Neuronal stem cell (in vitro differentiated cells): ENCODE data around the gene RDM1.

Experiments
- DNase-seq: peaks from one replicate; pipeline ENCODE4 v3.0.0-alpha.2; 2013; ENCODE audit warnings: low spot score
- H2AFZ ChIP-seq: one replicate; pipeline ENCODE4 v1.6.1; 2013; ENCODE audit warnings: mild to moderate bottlenecking, low read length, inconsistent platforms
- H2AK5ac ChIP-seq: 2 replicates; pipeline ENCODE4 v1.6.1; 2013; ENCODE audit warnings: low read depth, mild to moderate bottlenecking, inconsistent platforms, low read length, moderate library complexity, mixed read lengths
- H2BK120ac ChIP-seq: 2 replicates; pipeline ENCODE4 v1.6.1; 2013; ENCODE audit warnings: low read depth, mild to moderate bottlenecking, inconsistent platforms, low read length, moderate library complexity, mixed read lengths
- H2BK12ac ChIP-seq: one replicate; pipeline ENCODE4 v1.6.1; 2013; ENCODE audit warnings: low read length, inconsistent platforms
- H2BK15ac ChIP-seq: 2 replicates; pipeline ENCODE4 v1.6.1; 2013; ENCODE audit warnings: mild to moderate bottlenecking, low read length, inconsistent platforms, mixed read lengths
- H2BK5ac ChIP-seq: one replicate; pipeline ENCODE4 v1.6.1; 2013; ENCODE audit warnings: inconsistent platforms, mild to moderate bottlenecking, low read length, moderate library complexity
- H3K14ac ChIP-seq: one replicate; pipeline ENCODE4 v1.6.1; 2013; ENCODE audit warnings: low read length, inconsistent platforms
- H3K18ac ChIP-seq: 2 replicates; pipeline ENCODE4 v1.6.1; 2013; ENCODE audit warnings: low read length, inconsistent platforms
- H3K23ac ChIP-seq: 2 replicates; pipeline ENCODE4 v1.6.1; 2013; ENCODE audit warnings: low read depth, mild to moderate bottlenecking, mixed read lengths, low read length, inconsistent platforms; ENCODE audit not compliant: poor library complexity
- H3K27ac ChIP-seq: replicated peaks from 3 replicates; pipeline ENCODE4 v1.5.1; 2013; ENCODE audit warnings: low read length, inconsistent platforms
- H3K27me3 ChIP-seq, 3 experiments: 2 replicates each; pipeline ENCODE4 v1.6.1; 2013; ENCODE audit warnings: low read length in 3 of 3, mild to moderate bottlenecking in 2 of 3, inconsistent platforms in 1 of 3, low read depth in 1 of 3, mixed read lengths in 1 of 3, moderate library complexity in 1 of 3; ENCODE audit not compliant: control insufficient read depth in 3 of 3, insufficient read depth in 3 of 3
- H3K36me3 ChIP-seq, 2 donors: replicated peaks in 1 of 2; 2 replicates each; pipeline ENCODE4 v1.6.1; 2013; ENCODE audit warnings: low read length in 2 of 2; ENCODE audit not compliant: control insufficient read depth in 2 of 2, insufficient read depth in 2 of 2
- H3K4ac ChIP-seq: 2 replicates; pipeline ENCODE4 v1.6.1; 2013; ENCODE audit warnings: inconsistent platforms, mild to moderate bottlenecking, low read length, moderate library complexity
- H3K4me1 ChIP-seq, 2 donors: 1 replicate in 1 of 2; 2 replicates in 1 of 2; pipeline ENCODE4 v1.6.1; 2013; ENCODE audit warnings: low read length in 2 of 2, low read depth in 1 of 2; ENCODE audit not compliant: control insufficient read depth in 2 of 2, insufficient read depth in 1 of 2
- H3K4me2 ChIP-seq: one replicate; pipeline ENCODE4 v1.6.1; 2013; ENCODE audit warnings: mild to moderate bottlenecking, low read length, inconsistent platforms; ENCODE audit not compliant: insufficient read depth, poor library complexity, severe bottlenecking
- H3K4me3 ChIP-seq, 2 donors: 2 replicates each; pipeline ENCODE4 v1.5.1; 2013; ENCODE audit warnings: low read length in 2 of 2, mild to moderate bottlenecking in 2 of 2, inconsistent platforms in 1 of 2, moderate library complexity in 1 of 2
- H3K79me1 ChIP-seq: one replicate; pipeline ENCODE4 v1.6.1; 2013; ENCODE audit warnings: low read depth, mild to moderate bottlenecking, inconsistent platforms, low read length, moderate library complexity
- H3K9ac ChIP-seq: one replicate; pipeline ENCODE4 v1.6.1; 2013; ENCODE audit warnings: mild to moderate bottlenecking, low read depth, low read length, inconsistent platforms; ENCODE audit not compliant: poor library complexity
- H3K9me3 ChIP-seq, 2 donors: replicated peaks in 1 of 2; 2 replicates each; pipeline versions ENCODE3 to v1.6.1; 2013; ENCODE audit warnings: low read length in 2 of 2, mild to moderate bottlenecking in 2 of 2, inconsistent platforms in 1 of 2, low read depth in 1 of 2, mixed read lengths in 1 of 2, moderate library complexity in 1 of 2; ENCODE audit not compliant: control insufficient read depth in 2 of 2, insufficient read depth in 1 of 2
- H4K8ac ChIP-seq: one replicate; pipeline ENCODE4 v1.6.1; 2013; ENCODE audit warnings: low read depth, mild to moderate bottlenecking, inconsistent platforms, low read length, moderate library complexity
- H4K91ac ChIP-seq: one replicate; pipeline ENCODE4 v1.6.1; 2013; ENCODE audit warnings: low read length, low read depth, mild to moderate bottlenecking, inconsistent platforms; ENCODE audit not compliant: poor library complexity
- WGBS, 2 donors: extraction: QIAGEN DNeasy Blood & Tissue Kit; methylation state at CpG; one replicate each; pipeline ENCODE4 v1.1.7; 2013; ENCODE audit warnings: missing lambda C conversion rate in 2 of 2, mixed read lengths in 1 of 2; ENCODE audit not compliant: insufficient read length in 2 of 2, insufficient replicate concordance in 1 of 2; ENCODE audit errors: extremely low coverage in 2 of 2; 5-methylcytosine and 5-hydroxymethylcytosine counted together

Gene RDM1

GRCh38 chr17:35895636-35896587 lies 34.7 kb downstream of the RDM1 start:
- H2AFZ ChIP-seq = no peak overlapping the region
- no peak overlapping the region for H2BK120ac ChIP-seq
- no peaks in the 10 kb centered on the region for H3K79me1 ChIP-seq
- no peak for DNase-seq
- no peak overlapping the region for H3K14ac ChIP-seq
- H2BK12ac ChIP-seq = no peak overlapping the region
- no peak overlapping the region for H2BK5ac ChIP-seq
- peaks cover 0 to 4% (median 0%) of the 10 kb centered on the region in 3 experiments for H3K27me3 ChIP-seq
- H3K4me2 ChIP-seq = no peak overlapping the region
- no peak overlapping the region for H3K4me3 ChIP-seq
- no peak overlapping the region for H4K91ac ChIP-seq
- WGBS, 2 donors = no CpG with 5 or more reads among the region's 14 CpGs
- no peak overlapping the region for H3K23ac ChIP-seq
- peak overlapping the region; percentile 27 for H3K18ac ChIP-seq
- no peak overlapping the region for H3K27ac ChIP-seq
- no peak overlapping the region for H4K8ac ChIP-seq
- H3K9ac ChIP-seq = no peak overlapping the region
- H2BK15ac ChIP-seq = no peak overlapping the region
- H3K4ac ChIP-seq = no peak overlapping the region
- H3K36me3 ChIP-seq = no peaks in the 10 kb centered on the region
- no peaks in the 10 kb centered on the region for H3K9me3 ChIP-seq
- no peak overlapping the region for H2AK5ac ChIP-seq
- H3K4me1 ChIP-seq = no peaks in the 10 kb centered on the region

- H3K27ac ChIP-seq = no peak overlapping the region
- peaks cover 0 to 7% of the 10 kb centered on the region in 2 donors for H3K4me1 ChIP-seq
- no peak overlapping the region for H4K8ac ChIP-seq
- WGBS, 2 donors = no CpG with 5 or more reads among the region's 7 CpGs
- no peak overlapping the region for H3K23ac ChIP-seq
- H3K79me1 ChIP-seq = no peaks in the 10 kb centered on the region
- no peak overlapping the region for H2AFZ ChIP-seq
- no peak overlapping the region for H2BK5ac ChIP-seq
- H2BK120ac ChIP-seq = no peak overlapping the region
- H2AK5ac ChIP-seq = no peak overlapping the region
- no peak overlapping the region for H3K4ac ChIP-seq
- H3K4me2 ChIP-seq = no peak overlapping the region
- no peak overlapping the region for H3K4me3 ChIP-seq
- H3K9ac ChIP-seq = no peak overlapping the region
- no peak overlapping the region for H3K18ac ChIP-seq
- no peaks in the 10 kb centered on the region for H3K27me3 ChIP-seq
- H4K91ac ChIP-seq = no peak overlapping the region
- H2BK15ac ChIP-seq = no peak overlapping the region
- H3K9me3 ChIP-seq = peaks cover 0 to 2% of the 10 kb centered on the region in 2 donors
- DNase-seq = no peak
- no peak overlapping the region for H3K14ac ChIP-seq
- no peak overlapping the region for H2BK12ac ChIP-seq
- H3K36me3 ChIP-seq = no peaks in the 10 kb centered on the region
Observed at GRCh38 chr17:35894206-35894605, 36.4 kb downstream of the RDM1 start.

- Histone ChIP-seq H2AK5ac (no peak overlapping the region), H4K91ac (no peak overlapping the region), H3K27ac (no peak overlapping the region), H3K79me1 (no peaks in the 10 kb centered on the region), H3K36me3 (no peaks in the 10 kb centered on the region), H2BK15ac (no peak overlapping the region), H3K9ac (no peak overlapping the region), H3K9me3 (peaks cover 0 to 2% of the 10 kb centered on the region in 2 donors), H3K18ac (no peak overlapping the region), H3K4ac (no peak overlapping the region), H3K27me3 (peaks cover 0 to under 1% (median 0%) of the 10 kb centered on the region in 3 experiments), H2BK120ac (no peak overlapping the region), H3K4me1 (peaks cover 0 to 7% of the 10 kb centered on the region in 2 donors), H3K4me3 (no peak overlapping the region), H3K4me2 (no peak overlapping the region), H2BK12ac (no peak overlapping the region), H2AFZ (no peak overlapping the region), H3K23ac (no peak overlapping the region), H4K8ac (no peak overlapping the region), H3K14ac (no peak overlapping the region), H2BK5ac (no peak overlapping the region)
- DNase-seq = no peak
- no CpG with 5 or more reads among the region's 4 CpGs for WGBS, 2 donors
Observed at GRCh38 chr17:35893751-35894150, 36.8 kb downstream of the RDM1 start.
